MM.1S (cell line): ENCODE data around the gene SRGAP3.

ENCODE experiments used
- DNase-seq: peaks from one replicate; pipeline ENCODE4 v3.0.0-alpha.2; 2015
- H2AFZ ChIP-seq: fragments of 300-600 bp; sonication (generic); 2 replicates; pipeline ENCODE4 v1.6.0; 2016; ENCODE audit warnings: antibody characterized with exemption, low read length
- H3F3A ChIP-seq: fragments of 300-600 bp; sonication (generic); 2 replicates; pipeline ENCODE4 v1.6.1; 2016; ENCODE audit warnings: mild to moderate bottlenecking, antibody characterized with exemption, low read length, moderate library complexity, mixed read lengths; ENCODE audit not compliant: insufficient read depth
- H3K27ac ChIP-seq: fragments of 300-600 bp; sonication (generic); 2 replicates; pipeline ENCODE4 v1.5.1; 2016; ENCODE audit warnings: mild to moderate bottlenecking, low read length
- H3K27me3 ChIP-seq: fragments of 300-600 bp; sonication (generic); replicated peaks from 2 replicates; pipeline ENCODE4 v1.6.0; 2016; ENCODE audit warnings: low read length; ENCODE audit not compliant: insufficient read depth
- H3K36me3 ChIP-seq: fragments of 300-600 bp; sonication (generic); replicated peaks from 2 replicates; pipeline ENCODE4 v1.6.1; 2016; ENCODE audit warnings: mild to moderate bottlenecking, low read length, mixed read lengths; ENCODE audit not compliant: insufficient read depth
- H3K4me1 ChIP-seq: fragments of 300-600 bp; sonication (generic); 2 replicates; pipeline ENCODE4 v1.6.1; 2016; ENCODE audit warnings: low read length, mixed read lengths
- H3K4me2 ChIP-seq: fragments of 300-600 bp; sonication (generic); 2 replicates; pipeline ENCODE4 v1.6.0; 2016; ENCODE audit warnings: low read depth, low read length
- H3K4me3 ChIP-seq: fragments of 300-600 bp; sonication (generic); 2 replicates; pipeline ENCODE4 v1.5.1; 2016; ENCODE audit warnings: low read length, mixed read lengths
- H3K79me2 ChIP-seq: fragments of 300-600 bp; sonication (generic); 2 replicates; pipeline ENCODE4 v1.6.1; 2016; ENCODE audit warnings: mixed run types, low read length, mixed read lengths
- H3K9ac ChIP-seq: fragments of 300-600 bp; sonication (generic); 2 replicates; pipeline ENCODE4 v1.6.1; 2016; ENCODE audit warnings: low read length, mixed read lengths
- H3K9me2 ChIP-seq: fragments of 300-600 bp; sonication (generic); replicated peaks from 2 replicates; pipeline ENCODE4 v1.6.1; 2016; ENCODE audit warnings: mild to moderate bottlenecking, low read length, mixed read lengths; ENCODE audit not compliant: insufficient read depth
- H3K9me3 ChIP-seq: fragments of 300-600 bp; sonication (generic); replicated peaks from 2 replicates; pipeline ENCODE4 v1.6.1; 2016; ENCODE audit warnings: mild to moderate bottlenecking, low read length, mixed read lengths; ENCODE audit not compliant: insufficient read depth
- H4K20me1 ChIP-seq: fragments of 300-600 bp; sonication (generic); 2 replicates; pipeline ENCODE4 v1.6.1; 2016; ENCODE audit warnings: mild to moderate bottlenecking, low read length, moderate library complexity, mixed read lengths; ENCODE audit not compliant: insufficient read depth
- CTCF ChIP-seq: fragments of 300-600 bp; sonication (generic); IDR thresholded peaks from 2 replicates; pipeline ENCODE4 v1.5.1; 2016; ENCODE audit warnings: antibody characterized with exemption, low read length, mixed read lengths
- EZH2 ChIP-seq: fragments of 300-600 bp; sonication (generic); optimal IDR thresholded peaks from 2 replicates; pipeline ENCODE3; 2017; ENCODE audit warnings: low read depth, mild to moderate bottlenecking, antibody characterized with exemption, low read length, mixed read lengths
- EZH2phosphoT487 ChIP-seq: fragments of 300-600 bp; sonication (generic); IDR thresholded peaks from 2 replicates; pipeline ENCODE4 v1.6.1; 2018; ENCODE audit warnings: antibody characterized with exemption, low read length

Gene SRGAP3

GRCh38 chr3:9241956-9242355 is 7.5 kb downstream of the SRGAP3 start:
- Histone ChIP-seq H3F3A (no peaks in the 10 kb centered on the region), H3K36me3 (no peaks in the 10 kb centered on the region), H4K20me1 (no peaks in the 10 kb centered on the region), H3K4me1 (no peaks in the 10 kb centered on the region), H3K79me2 (no peaks in the 10 kb centered on the region), H3K9me2 (no peaks in the 10 kb centered on the region), H3K4me2 (no peak overlapping the region), H2AFZ (no peak overlapping the region), H3K27ac (no peak overlapping the region), H3K4me3 (no peak overlapping the region), H3K9me3 (no peaks in the 10 kb centered on the region), H3K27me3 (no peaks in the 10 kb centered on the region), H3K9ac (no peak overlapping the region)
- DNase-seq = no peak
- no peak for TF ChIP-seq CTCF
- no peak for TF ChIP-seq EZH2
- no peak for TF ChIP-seq EZH2phosphoT487

GRCh38 chr3:9239680-9240079 is 9.8 kb downstream of the SRGAP3 start:
- no peak for DNase-seq
- H3K4me2 ChIP-seq = no peak overlapping the region
- H3K36me3 ChIP-seq = no peaks in the 10 kb centered on the region
- no peaks in the 10 kb centered on the region for H3K9me3 ChIP-seq
- no peak overlapping the region for H3K9ac ChIP-seq
- no peaks in the 10 kb centered on the region for H3K27me3 ChIP-seq
- TF ChIP-seq EZH2 = no peak
- TF ChIP-seq EZH2phosphoT487 = no peak
- no peak for TF ChIP-seq CTCF
- no peaks in the 10 kb centered on the region for H4K20me1 ChIP-seq
- no peak overlapping the region for H3K27ac ChIP-seq
- no peaks in the 10 kb centered on the region for H3K4me1 ChIP-seq
- H3K79me2 ChIP-seq = no peaks in the 10 kb centered on the region
- H2AFZ ChIP-seq = no peak overlapping the region
- no peaks in the 10 kb centered on the region for H3K9me2 ChIP-seq
- no peaks in the 10 kb centered on the region for H3F3A ChIP-seq
- no peak overlapping the region for H3K4me3 ChIP-seq

- H3F3A ChIP-seq = no peaks in the 10 kb centered on the region
- no peak overlapping the region for H2AFZ ChIP-seq
- H3K4me1 ChIP-seq = no peaks in the 10 kb centered on the region
- H3K36me3 ChIP-seq = no peaks in the 10 kb centered on the region
- H3K9ac ChIP-seq = no peak overlapping the region
- H3K27me3 ChIP-seq = no peaks in the 10 kb centered on the region
- TF ChIP-seq EZH2phosphoT487 (no peak), CTCF (no peak), EZH2 (no peak)
- no peaks in the 10 kb centered on the region for H3K9me3 ChIP-seq
- H4K20me1 ChIP-seq = no peaks in the 10 kb centered on the region
- H3K4me3 ChIP-seq = no peak overlapping the region
- H3K27ac ChIP-seq = no peak overlapping the region
- H3K4me2 ChIP-seq = no peak overlapping the region
- DNase-seq = no peak
- H3K9me2 ChIP-seq = no peaks in the 10 kb centered on the region
- no peaks in the 10 kb centered on the region for H3K79me2 ChIP-seq
These were observed 10.6 kb downstream of the SRGAP3 start for GRCh38 chr3:9238721-9239295.
